ENCODE data around the gene RASA3.

Gene RASA3

DNA sequence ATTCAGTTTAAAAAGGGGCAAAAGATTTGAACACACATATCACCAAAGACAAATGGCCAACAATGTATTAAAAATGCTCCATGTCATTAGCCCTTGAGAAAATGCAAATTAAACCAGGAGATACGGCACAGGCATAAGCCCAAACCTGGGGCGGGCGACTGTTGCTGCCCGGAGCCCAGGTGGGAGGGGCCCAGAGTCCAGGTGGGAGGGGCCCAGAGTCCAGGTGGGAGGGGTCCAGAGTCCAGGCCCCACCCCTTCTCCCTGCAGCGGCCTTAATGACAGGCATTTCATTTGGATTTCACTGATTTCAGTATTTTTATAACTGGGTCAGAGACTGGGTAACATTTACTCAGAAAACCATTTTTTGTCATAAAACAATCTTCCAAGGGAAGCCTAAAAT, 78.2 kb downstream of the RASA3 start:
- DNase-seq (ENCODE audit: low spot score) = no peak

DNA sequence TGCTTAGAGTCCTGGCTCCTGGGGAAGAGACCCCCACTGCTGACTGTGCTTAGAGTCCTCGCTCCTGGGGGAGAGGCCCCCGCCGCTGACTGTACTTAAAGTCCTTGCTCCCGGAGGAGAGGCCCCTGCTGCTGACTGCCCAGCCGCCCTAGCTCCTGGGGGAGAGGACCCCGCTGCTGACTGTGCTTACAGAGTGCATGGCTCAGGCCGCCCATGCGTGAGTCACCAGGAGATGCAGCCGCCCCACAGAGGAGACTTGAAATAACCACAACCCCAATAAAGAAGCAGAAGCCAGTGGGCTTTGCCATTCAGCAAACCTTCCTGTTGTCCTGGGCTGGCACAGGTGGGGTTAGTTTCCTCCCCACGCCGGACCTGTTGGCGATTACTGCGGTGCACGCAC, 79.4 kb downstream of the RASA3 start:
- no peak for DNase-seq (ENCODE audit: low spot score)

DNA sequence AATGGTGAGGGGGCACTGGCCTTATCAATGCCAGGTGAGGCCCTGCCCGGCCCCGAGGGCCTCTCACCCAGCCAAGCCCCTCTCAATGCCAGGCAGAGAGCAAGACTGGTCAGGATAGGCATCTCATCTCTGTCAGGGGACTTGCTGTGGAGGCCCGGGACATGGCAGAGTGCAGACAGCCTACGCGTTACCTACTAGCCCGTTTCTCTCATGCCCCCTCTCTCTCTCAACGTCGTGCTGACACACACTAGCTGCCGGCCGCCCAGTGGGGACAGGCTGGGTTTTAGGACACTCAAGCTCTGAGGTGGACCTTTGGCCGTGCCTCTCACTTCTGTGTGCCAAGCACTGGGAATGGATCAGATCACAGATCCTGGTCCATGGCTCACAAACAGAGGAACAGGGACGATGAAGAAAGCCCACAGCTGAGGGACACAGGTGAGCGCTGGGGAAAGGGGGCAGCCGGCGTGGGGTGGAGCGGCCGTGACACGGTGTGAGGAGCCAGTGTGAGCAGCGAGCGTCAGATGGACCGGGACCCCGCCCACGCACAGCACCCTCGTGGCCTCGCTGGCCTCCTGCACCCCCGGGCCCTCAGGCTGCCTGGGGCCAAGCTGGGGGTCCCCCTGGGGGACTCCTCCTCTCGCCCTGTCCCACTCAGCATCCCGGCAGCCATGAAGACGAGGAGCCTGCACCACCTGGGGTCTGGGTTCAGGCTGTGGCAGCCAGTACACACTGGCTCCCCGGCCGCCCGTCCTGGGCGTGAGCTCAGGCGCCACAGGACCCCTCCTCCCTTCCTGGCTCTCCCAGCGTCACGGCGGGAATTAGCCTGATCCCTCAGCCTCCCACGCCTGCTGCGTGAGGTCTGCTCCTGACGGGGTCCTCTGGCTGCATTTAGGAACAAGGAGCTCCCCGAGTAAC, 81.6 kb downstream of the RASA3 start:
- no peak for DNase-seq (ENCODE audit: low spot score)

DNA sequence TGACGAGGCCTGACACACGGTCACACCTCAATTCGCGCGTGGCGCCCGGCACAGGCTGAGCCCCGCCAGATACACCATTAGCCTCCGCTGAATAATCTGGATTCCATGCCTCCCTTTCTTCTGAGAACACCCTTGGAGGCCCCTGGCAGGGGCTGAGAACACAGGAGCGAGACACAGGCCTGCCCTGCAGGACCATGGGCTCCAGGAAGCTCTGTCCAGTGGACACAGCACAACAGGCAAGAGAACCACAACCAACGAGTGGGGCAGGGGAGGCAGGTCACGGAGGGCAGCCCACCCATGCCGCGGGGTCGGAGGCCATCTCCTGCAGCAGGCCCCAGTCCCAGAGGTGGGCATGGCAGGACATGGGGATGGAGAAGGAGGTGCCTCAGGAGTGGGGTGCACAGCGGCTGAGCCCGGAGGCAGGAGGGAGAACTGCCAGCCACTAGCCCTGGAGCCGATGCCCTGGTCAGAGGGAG, 82.8 kb downstream of the RASA3 start:
- no peak for DNase-seq (ENCODE audit: low spot score)

DNA sequence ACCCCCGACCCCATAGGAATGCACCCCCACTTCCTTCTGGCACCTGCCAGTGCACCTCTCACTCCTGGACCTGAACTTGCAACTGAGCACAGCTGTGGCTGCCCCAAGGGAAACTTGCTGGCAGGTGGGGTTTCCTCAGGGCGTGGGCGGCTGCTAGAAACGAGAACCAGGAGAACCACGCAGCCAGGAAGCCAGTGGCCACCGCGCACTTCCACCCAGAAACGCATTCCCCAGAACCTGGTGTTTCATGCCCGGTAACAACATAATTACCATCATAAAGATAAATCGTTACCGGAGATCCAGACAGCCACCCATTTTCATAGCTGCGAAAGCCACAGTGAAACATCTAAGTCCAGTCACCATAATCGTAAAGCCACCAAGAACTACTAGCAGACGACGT, 83.4 kb downstream of the RASA3 start:
- no peak for DNase-seq (ENCODE audit: low spot score)

DNA sequence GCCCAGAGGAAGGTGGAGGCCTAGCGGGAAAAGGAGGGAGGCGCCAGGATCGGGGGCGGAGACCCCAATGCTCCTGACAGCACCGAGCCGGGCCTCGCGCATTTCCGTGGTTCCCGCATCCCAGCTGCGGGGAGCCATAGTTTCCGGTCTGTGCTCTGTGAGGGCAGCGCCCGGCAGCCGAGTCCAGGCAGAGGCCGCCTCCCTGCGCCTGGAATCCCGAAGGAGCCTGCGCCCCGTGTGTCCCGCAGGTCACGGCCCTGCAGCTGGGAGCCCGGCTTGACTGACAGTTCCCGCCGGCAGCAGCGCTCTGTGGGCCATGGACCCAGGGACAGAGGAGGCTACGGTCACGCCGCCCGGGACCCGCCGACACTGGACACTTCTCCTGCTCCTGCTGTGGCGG, 84.0 kb downstream of the RASA3 start:
- DNase-seq (ENCODE audit: low spot score) = no peak

DNA sequence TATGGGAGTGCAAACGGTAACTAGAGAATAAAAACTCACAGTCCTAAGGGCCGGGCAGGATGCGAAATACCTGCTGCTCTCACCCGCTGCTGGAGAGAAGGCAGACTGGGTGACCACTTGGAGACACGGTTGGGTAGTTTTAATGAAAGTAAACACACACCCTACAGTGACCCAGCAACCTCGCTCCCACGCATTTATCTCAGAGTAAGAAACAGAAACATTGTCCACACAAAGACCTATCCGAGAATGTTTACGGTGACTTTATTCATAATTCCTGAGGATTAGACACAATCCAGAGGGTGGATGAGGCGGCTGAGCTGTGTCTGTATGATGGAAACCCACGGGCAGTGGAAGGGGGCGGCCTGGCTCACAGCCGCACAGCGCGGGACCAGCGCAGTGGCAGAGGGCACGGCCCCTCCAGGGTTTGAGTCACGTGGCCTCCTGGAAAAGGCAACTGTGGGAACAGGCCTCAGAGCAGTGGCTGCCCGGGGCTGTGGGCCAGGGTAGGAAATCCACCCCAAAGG, 85.0 kb downstream of the RASA3 start:
- DNase-seq (ENCODE audit: low spot score) = no peak

DNA sequence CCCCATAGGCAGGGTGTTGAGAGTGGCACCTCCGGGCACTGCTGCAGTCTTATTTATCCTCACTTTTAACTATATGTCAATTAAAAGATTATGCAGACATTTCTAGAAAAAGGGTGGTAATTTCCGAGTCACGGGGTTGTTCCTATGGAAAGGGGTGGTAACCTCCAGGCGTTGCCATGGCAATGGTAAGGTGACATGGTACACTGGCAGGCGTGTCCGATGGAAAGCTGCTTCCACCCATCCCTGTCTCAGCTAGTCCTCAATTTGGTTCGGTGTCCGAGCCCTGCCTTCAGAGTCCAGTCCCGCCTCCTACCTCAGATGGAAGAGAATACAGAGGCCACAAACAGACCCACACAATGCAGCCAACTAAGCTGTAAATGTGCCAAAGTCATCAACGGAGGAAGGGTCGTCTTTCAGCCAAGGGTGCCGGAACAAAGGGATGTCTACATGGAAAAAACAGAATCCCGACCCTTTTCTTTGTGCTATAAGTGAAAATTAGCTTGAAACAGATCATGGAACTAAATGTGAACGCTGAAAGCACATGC, 85.9 kb downstream of the RASA3 start:
- DNase-seq (ENCODE audit: low spot score) = no peak

DNA sequence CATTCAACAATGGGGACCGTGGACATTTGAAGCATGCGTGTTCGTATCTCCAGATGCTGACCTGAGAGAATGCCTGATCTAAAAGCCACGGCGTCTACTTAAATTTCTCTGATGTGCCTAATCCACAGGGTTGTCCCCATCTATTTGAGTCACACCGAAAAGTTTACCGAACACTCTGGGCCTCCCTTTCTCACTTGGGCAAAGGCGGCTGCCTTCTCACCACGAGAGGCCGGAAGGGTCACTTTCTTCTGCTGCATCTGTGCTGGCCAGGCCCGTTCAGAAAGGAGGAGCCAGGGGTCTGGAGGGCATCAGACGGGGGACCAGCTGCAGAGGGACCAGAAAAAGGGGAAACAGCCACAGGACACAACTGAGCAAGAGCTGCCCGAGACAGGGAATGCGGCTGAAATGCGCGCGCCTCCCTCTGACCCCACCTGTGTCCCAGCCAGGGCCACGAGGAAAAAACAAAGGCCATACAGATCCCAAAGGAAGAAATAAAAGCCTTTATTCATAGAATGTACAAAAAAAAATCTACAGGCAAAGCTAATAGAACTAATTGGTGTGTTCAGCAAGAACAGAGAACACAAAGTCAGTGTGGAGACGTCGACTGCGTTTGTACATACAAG, 87.2 kb downstream of the RASA3 start:
- no peak for DNase-seq (ENCODE audit: low spot score)

DNA sequence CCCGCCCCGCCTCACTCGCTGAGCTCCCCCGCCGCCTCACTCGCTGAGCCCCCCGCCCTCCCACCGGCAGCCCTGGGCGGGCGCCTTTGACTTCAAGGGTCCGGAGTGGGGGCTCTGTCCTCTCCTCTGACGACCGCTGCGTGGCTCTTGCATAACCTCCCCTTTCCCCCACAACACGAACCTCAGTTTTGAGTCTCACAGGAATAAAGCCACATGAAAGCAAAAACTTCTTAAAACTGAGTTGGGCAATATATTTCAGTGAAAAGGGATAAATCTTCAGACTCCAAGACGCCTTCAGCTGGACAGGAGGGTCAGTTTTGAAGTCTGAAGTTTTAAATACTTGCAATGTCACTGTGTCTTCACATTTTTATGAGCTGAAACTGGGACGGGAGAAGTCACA, 87.9 kb downstream of the RASA3 start:
- DNase-seq (ENCODE audit: low spot score) = no peak

DNA sequence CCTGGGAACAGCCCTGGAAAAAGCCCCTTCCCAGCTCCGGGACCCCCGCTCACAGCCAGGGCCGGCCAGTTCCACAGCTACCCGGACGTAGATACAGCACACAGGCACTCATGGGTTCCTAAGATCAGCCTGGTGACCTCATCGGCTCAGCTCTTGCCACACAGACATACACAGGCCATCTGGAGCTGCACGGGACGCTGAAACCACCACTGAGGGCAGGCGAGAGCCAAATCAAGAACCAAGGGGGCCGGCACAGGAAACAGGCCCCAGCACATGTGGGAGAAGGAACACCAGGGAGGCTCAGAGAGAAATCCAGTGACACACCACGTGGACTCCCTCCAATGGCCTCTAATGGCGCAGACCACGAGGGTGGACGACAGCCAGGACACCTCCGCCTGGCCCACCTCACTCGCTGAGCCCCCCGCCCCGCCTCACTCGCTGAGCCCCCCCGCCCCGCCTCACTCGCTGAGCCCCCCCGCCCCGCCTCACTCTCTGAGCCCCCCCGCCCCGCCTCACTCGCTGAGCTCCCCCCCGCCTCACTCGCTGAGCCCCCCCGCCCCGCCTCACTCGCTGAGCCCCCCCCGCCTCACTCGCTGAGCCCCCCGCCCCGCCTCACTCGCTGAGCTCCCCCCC, 88.9 kb downstream of the RASA3 start:
- no peak for DNase-seq (ENCODE audit: low spot score)

DNA sequence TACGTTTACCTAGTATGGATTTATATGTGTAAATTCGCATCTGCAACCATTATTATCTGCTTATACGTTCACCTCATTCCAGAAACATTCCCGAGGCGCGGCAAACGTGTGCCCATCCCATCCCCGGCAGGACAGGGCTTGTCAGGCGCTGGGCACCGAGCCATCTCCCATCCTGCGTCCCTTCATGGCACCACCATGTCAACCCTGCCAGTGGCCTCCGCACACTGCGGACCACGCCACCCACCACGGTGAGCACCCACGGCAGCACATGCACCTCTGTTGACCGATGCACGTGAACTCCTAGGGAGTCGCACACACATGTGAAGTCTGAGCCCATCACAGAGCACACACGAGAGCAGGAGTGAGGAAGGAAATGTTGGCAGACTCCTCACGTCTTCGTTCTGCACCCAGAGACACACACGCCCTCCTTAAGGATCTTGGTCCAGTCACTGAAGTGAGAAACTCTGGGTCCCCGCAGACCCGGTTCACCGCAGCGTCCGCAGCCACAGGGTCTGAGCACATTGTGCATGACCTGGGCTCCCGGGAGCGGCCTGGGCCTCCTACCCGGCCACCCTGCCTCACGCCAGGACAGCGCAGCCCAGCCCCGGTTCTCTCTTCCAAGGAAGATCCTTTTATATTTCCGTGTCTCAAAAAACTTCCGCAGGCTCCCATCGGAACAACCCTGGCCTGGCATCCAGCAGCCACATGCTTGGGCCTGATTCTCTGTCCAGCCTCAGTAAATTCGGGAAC, 90.2 kb downstream of the RASA3 start:
- DNase-seq (ENCODE audit: low spot score) = no peak

DNA sequence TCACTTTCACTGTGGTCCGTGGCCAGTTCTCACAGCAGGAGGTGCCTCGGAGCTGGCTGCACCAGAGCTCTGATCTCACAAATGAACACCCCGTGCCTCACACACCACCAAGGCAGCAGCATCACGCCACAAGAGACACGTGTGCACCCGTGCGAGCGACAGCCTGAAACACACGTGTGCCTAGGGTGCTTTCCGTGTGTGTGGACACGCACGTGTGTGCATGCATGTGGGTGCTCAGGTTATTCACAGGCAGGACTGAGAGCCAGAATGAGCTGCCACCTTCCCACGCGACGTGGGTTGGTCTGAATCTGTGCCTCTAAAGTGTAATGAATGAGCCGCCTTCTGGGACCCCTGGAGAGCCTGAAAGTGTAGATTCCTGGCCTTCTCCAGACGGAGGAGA, 90.9 kb downstream of the RASA3 start:
- no peak for DNase-seq (ENCODE audit: low spot score)

DNA sequence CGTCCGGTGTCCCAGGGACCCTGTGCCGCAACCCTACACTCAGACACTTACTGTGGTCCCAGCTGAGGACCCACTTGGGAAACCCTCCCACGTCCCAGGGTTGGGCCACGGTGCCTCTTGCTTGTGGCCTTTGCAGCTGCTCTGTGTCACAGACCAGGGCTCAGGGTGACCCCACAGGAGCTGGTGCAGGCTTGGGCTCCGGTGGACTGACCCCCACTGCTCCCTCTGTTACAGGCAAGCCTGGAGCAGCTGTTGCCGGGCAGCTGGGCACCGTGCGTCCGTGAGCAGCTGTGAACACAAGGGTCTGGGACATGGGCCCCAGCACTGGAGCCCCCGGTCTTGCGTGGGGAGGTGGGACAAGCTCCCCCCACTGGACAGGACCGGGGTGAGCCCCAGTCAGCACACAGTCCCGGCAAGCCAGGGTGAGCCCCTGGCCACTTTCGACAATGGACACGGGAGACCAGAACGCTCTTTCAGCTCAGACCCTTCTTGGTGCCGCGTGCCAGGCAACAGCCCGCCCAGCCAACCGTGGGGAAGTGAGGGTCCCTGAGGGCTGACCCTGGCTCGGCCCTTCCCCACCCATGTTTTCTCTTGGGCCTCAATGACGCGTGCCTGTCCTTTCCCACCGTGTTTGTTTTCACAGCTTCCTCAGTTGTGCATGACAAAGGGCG, 92.8 kb downstream of the RASA3 start:
- no peak for DNase-seq (ENCODE audit: low spot score)

DNA sequence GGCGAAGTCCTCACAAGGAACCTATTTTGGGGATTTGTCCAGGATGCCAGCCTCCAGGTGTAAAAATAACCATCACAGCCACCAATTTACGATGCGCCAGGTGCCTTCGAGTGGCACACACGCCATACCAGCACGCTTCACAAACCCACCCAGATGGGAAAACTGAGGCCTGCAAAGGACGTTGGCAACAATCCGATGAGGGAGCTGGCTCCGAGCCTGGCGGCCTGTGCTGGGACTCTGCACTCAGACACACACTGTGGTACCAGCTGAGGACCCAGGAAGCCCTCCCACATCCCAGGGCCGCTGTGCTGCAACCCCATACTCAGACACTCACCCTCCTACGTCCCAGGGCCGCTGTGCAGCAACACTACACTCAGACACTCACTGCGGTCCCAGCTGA, 93.5 kb downstream of the RASA3 start:
- DNase-seq (ENCODE audit: low spot score) = no peak

DNA sequence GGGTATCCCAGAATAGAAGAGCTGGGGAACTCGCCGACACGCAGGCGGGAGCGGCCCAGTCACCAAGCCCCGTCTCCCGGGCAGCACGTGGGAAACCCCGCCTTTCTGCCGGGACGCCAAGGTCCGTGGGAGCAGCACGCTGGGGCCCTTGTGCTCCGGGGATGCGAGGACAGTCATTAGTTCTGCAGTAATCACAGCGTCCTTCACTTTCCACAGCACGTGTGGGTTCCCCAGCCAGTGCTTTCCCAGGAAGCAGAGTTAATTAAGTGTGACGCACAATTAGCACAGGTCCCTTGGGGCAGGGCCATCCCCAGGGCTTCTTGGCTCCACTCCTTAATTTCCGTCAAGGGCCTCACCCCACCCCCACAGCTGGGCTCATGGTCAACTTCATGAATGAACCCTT, 94.2 kb downstream of the RASA3 start:
- DNase-seq (ENCODE audit: low spot score) = no peak

DNA sequence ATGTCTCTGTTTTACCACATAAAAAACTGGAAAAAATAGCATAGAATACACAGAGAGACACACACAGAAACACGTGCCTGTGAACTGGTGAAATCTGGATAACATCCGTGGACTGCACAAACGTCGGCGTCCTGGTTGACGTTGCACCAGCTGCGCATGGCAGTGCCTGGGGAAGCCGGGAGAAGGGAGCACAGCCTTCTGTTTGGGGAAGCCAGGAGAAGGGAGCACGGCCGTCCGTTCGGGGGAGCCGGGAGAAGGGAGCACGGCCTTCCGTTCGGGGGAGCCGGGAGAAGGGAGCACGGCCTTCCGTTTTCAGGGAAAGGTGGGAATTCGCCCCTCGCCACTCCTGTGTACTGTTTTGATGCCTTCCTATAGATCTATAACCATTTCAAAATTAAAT, 94.7 kb downstream of the RASA3 start:
- no peak for DNase-seq (ENCODE audit: low spot score)

DNA sequence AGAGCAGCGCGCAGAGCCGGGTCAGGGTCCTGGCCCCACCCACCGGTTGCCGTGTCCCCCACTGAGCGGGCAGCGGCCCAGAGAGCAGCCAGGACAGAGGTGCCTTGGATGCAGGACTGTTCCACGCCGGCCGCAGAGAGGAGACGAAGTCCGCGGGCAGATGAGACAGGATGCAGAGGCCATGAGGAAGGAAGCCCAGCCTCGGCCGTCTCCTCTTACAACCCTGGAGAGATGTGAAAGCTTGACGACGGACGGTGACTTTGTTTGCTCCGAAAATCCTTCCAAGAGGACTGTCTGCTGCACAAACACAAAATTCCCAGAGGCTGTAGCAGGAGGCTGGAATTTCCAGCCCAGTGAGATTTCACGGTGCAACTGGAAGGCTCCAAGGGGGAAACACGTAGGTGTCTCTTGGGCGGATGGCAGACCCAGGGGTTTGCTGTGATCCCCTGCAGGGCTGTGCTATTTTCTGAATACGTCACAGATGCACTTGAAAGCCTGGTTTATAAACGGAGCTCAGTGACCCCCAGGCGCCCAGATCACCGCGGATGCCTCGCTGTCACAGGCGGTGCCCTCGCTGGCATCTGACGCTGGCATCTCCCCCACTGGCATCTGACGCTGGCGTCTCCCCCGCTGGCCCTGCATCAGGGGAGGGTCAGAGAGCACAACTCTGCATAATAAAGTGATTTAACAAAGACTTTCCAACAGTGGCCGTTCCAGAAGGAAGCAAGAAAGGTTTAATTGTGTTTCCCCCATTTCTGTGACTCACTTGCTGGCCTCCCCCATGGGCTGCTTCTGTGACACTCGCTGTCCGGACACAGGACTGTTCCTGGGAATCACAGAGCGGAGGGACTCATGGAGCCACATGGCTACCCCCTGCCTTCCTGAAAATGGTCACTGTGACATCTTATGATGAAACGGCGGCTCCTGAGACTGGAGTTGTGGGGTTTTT, 96.6 kb downstream of the RASA3 start:
- DNase-seq (ENCODE audit: low spot score) = peak; percentile 92

DNA sequence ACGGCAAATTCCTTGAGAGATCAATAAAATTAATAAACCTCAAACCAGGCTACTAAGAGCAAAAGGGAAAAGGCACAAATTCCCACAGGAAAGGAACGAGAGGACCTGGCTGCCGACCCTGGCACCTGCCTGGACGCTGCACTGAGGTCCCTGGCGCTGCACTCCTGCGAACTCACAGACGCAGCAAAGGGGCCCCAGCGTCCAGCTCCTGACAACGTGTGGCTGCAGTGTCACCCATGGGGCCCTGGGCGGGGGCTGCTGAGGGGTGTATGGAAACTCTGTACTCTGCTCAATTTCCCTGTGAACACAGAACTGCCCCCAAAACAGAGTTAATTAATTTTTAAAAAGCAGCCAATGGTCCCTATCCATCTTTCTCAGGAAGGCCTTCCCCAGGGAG, 97.2 kb downstream of the RASA3 start:
- no peak for DNase-seq (ENCODE audit: low spot score)

DNA sequence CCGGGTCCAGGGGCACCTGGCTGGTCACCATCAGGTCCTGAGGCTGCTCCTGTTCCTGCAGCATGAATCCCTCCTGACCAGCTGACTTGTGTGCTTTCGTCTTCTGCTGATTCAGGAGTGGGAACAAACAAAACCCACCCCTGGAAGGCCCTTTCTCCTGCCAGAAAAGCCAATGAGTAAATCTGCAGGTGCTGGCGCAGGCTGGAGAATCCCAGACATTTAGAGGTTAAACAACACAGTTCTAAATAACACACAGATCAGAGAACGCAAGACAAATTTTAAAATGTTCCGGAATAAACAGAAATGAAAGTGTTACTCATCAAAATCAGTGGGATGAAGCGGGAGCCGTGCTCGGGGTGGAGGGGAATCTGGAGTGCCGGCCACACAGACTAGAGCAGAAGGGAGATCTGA, 97.9 kb downstream of the RASA3 start:
- DNase-seq (ENCODE audit: low spot score) = no peak
